Epithelial cell of esophagus (primary cell): Measurements from ENCODE around the gene GRIA3.
A peak's percentile ranks its signal among the peaks of the same experiment; 100 is the strongest.

Experiments
- DNase-seq: peaks from one replicate; pipeline ENCODE4 v3.0.0; 2010; ENCODE audit warnings: low read depth
- H3K4me3 ChIP-seq: 2 replicates; pipeline ENCODE4 v1.5.1; 2011; ENCODE audit warnings: mild to moderate bottlenecking, low read length, control low read depth
- TF ChIP-seq, protein P1 (sequence below): IDR thresholded peaks from 2 replicates; pipeline ENCODE4 v1.5.1; 2011; ENCODE audit warnings: low read depth, mild to moderate bottlenecking, low read length, control low read depth, inconsistent platforms; ENCODE audit not compliant: insufficient read depth; ENCODE audit errors: missing control alignments

Gene GRIA3

DNA sequence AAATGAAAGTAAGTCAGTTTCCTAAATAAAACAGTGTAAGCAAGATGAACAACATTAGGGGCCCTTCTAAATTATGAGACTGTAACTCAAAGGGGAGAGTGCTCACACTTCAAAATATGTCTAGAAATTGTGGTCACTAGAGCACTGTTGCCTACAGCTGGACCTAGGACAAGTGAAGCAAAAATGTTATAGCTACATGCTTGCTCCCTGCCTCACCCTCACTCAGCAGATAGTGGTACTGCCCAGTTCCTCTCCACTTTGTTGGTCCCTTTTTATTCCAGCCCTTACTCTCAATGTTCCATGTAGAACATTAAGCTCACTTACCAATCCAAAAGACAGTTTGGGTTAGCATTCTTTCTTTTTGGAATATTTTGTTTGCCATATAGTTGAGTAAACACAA is 147.3 kb downstream of the GRIA3 start:
- TF ChIP-seq, protein P1, sequence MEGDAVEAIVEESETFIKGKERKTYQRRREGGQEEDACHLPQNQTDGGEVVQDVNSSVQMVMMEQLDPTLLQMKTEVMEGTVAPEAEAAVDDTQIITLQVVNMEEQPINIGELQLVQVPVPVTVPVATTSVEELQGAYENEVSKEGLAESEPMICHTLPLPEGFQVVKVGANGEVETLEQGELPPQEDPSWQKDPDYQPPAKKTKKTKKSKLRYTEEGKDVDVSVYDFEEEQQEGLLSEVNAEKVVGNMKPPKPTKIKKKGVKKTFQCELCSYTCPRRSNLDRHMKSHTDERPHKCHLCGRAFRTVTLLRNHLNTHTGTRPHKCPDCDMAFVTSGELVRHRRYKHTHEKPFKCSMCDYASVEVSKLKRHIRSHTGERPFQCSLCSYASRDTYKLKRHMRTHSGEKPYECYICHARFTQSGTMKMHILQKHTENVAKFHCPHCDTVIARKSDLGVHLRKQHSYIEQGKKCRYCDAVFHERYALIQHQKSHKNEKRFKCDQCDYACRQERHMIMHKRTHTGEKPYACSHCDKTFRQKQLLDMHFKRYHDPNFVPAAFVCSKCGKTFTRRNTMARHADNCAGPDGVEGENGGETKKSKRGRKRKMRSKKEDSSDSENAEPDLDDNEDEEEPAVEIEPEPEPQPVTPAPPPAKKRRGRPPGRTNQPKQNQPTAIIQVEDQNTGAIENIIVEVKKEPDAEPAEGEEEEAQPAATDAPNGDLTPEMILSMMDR = no peak
- DNase-seq = no peak
- H3K4me3 ChIP-seq = no peak overlapping the region

DNA sequence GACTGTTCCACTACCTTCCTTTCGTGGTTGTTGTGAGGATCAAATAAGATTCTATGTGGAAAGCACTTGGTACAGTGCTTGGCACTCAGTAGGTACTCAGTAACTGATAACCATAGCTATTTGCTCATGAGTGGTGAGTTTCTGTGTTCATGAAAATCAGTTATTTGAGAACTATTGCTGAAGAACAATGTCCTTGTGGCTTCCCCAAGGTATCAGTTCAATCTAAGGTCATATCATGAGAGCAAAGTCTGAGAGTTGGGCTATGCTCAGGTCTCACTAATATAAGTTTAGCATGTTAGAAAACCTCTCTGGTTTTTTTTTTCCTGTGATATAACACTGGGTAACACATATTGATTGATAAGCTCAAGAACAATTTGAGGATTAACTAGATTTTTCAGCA is 147.8 kb downstream of the GRIA3 start:
- H3K4me3 ChIP-seq = no peak overlapping the region
- no peak for DNase-seq
- TF ChIP-seq, protein P1 = no peak

DNA sequence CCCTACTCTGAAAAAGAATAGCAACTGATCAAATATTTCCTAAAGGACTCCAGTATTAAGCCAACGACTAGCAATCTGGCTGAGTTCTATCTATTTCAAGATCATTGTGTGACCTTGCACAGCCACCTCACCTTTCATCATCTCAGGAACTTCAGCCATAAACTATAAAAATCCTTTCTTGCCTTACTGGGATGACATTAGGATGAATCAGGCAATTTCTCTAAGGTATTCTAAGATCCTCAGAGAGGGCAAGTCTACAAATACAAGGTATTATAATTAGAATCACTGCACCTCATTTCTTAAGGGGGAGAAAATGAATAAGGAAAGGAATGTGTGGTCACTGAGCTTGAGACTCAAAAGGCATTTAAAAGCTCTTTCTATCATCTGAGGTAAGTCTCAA is 152.6 kb downstream of the GRIA3 start:
- no peak for DNase-seq
- no peak overlapping the region for H3K4me3 ChIP-seq
- TF ChIP-seq, protein P1 = no peak

DNA sequence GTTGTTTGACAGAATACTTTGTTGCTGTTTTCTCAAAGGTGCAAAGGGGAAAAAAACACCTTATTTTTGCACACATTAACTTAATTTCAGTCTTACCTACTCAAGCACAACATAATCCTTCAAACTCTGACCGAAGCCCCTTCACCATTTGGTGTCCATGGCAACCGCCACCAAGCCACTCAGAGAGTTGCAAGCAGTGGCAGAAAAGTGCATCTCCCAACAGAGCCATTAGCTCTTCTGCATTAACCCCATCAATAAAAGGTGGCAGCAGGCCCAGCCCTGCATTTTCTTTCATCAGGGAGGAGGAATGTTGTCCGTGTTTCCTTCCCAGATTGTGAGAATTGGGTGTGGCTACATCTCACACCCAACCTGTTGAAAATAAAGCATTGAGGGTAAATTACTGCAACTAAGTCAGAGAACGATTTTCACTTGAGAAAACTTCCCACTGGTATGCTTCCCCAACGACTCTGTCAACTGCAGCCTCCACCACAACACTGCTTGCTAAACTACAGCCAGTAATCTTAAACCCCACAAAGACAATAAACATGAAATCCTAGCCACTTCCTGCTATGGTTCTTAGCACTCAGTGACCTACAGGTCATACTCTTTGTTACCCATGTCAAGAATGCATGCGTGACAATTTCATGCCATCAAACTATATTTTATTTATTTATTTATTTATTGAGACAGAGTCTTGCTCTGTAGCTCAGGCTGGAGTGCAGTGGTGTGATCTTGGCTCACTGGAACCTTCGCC is 154.0 kb downstream of the GRIA3 start:
- DNase-seq = peak; percentile 35
- TF ChIP-seq, protein P1 = no peak
- H3K4me3 ChIP-seq = no peak overlapping the region

DNA sequence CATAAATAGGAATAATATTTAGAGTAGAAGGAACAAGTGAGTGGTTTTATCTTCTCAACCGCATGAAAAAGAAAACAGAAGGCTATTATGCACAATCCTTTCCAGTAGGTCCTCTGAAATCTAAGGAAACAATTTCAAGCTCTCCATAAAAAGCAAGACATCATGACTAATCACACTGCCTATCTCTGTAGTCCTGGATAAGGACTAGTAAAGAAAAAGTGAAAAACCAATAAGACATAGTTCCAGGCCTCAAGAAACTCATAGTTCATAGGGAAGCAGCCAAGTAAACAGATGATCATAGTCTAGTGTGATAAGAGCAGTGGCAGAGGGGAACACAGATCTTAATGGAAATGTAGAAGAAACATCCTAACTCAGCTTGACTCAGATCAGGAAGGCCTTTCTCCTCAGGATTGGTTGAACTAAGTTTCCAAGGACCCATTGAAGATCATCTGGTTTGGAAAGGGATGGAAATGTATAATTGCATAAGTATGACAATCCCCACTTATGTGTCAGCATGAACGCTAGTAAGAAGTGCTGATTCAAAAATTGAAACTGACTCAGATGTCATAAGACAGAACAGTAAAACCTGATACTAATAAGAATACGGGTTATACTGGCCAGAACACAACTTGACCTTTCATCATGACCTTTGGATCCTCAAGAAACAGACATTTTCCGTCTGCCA is 155.3 kb downstream of the GRIA3 start:
- DNase-seq = peak; percentile 69
- TF ChIP-seq, protein P1 = no peak
- H3K4me3 ChIP-seq = no peak overlapping the region

DNA sequence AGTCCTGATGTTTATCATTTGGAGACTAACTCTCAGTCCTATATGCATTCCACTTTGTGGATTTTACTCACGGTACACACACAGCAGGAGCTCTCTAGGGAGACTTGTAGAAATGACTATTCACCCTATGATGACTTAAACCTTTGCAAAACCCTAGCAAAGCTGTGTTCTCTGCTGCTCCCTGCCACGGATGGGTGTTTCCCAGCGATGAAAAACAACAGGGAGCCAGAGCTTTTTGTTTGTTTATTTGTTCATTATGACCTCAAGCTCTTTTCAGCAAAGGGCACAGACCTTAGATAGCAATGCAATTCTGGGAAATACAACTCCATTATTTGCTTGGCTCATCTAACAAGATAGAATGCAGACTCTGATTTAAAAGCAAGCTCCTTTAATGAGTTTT is 156.6 kb downstream of the GRIA3 start:
- TF ChIP-seq, protein P1 = no peak
- H3K4me3 ChIP-seq = no peak overlapping the region
- peak; percentile 19 for DNase-seq
